ENCODE results near the gene ZNF382. TPM values are rescaled to one million over a fixed set of nuclear protein-coding genes. Genes with fewer than 3 reads are reported as not detected.
A peak's percentile ranks its signal among the peaks of the same experiment; 100 is the strongest.
"Not testable (repeated sequence)": the region's sequence is repeated elsewhere in the genome, so short reads cannot be mapped to it uniquely, and the experiment has no call there.

Gene ZNF382
- total RNA-seq, 4 donors from 2014 or later = 0.40 to 2.5 (median 2.0) TPM; not detected in 1

GRCh38 chr19:36579255-36579654, 25.9 kb upstream of the ZNF382 start:
- H3K4me3 ChIP-seq = no peak overlapping the region
- H3K4me1 ChIP-seq = peaks cover 0 to 6% (median 2%) of the 10 kb centered on the region in 4 donors
- H3K27me3 ChIP-seq = no peaks in the 10 kb centered on the region
- H3K9me3 ChIP-seq = peaks cover 27 to 51% of the 10 kb centered on the region in 2 donors
- in situ Hi-C loops (cut with MboI; ENCODE audit: low pct_ligation_motif_present in 1 of 4, low pct_unique_long_range_greater_than_20kb in 1 of 4, low sequenced_read_pairs in 3 of 4) (no loop called here), intact Hi-C loops (cut with DNase I; ENCODE audit: low total_unique reads) (no loop called here)
- peaks cover 0 to 68% (median 24%) of the 10 kb centered on the region in 4 donors for H3K36me3 ChIP-seq
- no peak overlapping the region for H3K27ac ChIP-seq
- no peak for DNase-seq
- no peak for TF ChIP-seq POLR2AphosphoS5 (IDR thresholded peaks at IDR 0.05)
- TF ChIP-seq EP300 (IDR thresholded peaks at IDR 0.05; ENCODE audit: low read depth) = no peak
- no peak for TF ChIP-seq POLR2A (IDR thresholded peaks at IDR 0.05)
- TF ChIP-seq, protein P1, sequence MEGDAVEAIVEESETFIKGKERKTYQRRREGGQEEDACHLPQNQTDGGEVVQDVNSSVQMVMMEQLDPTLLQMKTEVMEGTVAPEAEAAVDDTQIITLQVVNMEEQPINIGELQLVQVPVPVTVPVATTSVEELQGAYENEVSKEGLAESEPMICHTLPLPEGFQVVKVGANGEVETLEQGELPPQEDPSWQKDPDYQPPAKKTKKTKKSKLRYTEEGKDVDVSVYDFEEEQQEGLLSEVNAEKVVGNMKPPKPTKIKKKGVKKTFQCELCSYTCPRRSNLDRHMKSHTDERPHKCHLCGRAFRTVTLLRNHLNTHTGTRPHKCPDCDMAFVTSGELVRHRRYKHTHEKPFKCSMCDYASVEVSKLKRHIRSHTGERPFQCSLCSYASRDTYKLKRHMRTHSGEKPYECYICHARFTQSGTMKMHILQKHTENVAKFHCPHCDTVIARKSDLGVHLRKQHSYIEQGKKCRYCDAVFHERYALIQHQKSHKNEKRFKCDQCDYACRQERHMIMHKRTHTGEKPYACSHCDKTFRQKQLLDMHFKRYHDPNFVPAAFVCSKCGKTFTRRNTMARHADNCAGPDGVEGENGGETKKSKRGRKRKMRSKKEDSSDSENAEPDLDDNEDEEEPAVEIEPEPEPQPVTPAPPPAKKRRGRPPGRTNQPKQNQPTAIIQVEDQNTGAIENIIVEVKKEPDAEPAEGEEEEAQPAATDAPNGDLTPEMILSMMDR (IDR thresholded peaks at IDR 0.05) = no peak

DNA sequence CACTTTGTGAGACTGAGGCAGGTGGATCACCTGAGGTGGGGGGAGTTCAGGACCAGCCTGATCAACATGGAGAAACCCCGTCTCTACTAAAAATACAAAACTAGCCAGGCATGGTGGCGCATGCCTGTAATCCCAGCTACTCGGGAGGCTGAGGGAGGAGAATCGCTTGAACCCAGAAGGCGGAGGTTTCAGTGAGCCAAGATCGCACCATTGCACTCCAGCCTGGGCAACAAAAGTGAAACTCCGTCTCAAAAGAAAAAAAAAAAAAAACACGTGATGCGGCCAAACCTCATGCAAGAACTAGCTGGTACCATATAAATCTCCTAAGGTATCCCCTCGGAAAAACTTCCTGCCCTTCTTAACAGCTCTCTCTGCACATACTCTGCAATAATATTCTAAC, 2.4 kb upstream of the ZNF382 start:
- in situ Hi-C loops (cut with MboI; ENCODE audit: low pct_ligation_motif_present in 1 of 4, low pct_unique_long_range_greater_than_20kb in 1 of 4, low sequenced_read_pairs in 3 of 4); H3K4me3 ChIP-seq; H3K4me1 ChIP-seq; H3K36me3 ChIP-seq; H3K27me3 ChIP-seq; intact Hi-C loops (cut with DNase I; ENCODE audit: low total_unique reads); H3K27ac ChIP-seq; DNase-seq: not testable (repeated sequence)
- H3K9me3 ChIP-seq = peaks cover 0 to 14% of the 10 kb centered on the region in 2 donors
- 97 to 100% methylated on average over 3 to 10 of the region's 10 CpGs for WGBS, 2 donors (ENCODE audit: low coverage in 1 of 2)

- peak; percentile 38 for DNase-seq
- intact Hi-C loops (cut with DNase I; ENCODE audit: low total_unique reads) (no loop called here), in situ Hi-C loops (cut with MboI; ENCODE audit: low pct_ligation_motif_present in 1 of 4, low pct_unique_long_range_greater_than_20kb in 1 of 4, low sequenced_read_pairs in 3 of 4) (no loop called here)
- Histone ChIP-seq H3K4me3 (peak overlapping the region; percentile 43 to 58 (median 48)), H3K27ac (peak overlapping the region; percentile 77 to 80 (median 78)), H3K27me3 (no peaks in the 10 kb centered on the region), H3K4me1 (peaks cover 0 to 9% (median 3%) of the 10 kb centered on the region in 4 donors), H3K9me3 (peaks cover 0 to 9% of the 10 kb centered on the region in 2 donors), H3K36me3 (no peaks in the 10 kb centered on the region)
- WGBS, 2 donors (ENCODE audit: low coverage in 1 of 2) = 12% methylated on average over 21 of the region's 21 CpGs; no CpG with 5 or more reads in 1 of the 2 donors
- TF ChIP-seq, protein P1 (IDR thresholded peaks at IDR 0.05) = no peak
- TF ChIP-seq POLR2AphosphoS5 (IDR thresholded peaks at IDR 0.05) = no peak
- TF ChIP-seq POLR2A (IDR thresholded peaks at IDR 0.05) = no peak
- no peak for TF ChIP-seq EP300 (IDR thresholded peaks at IDR 0.05; ENCODE audit: low read depth)
These were observed 435 bp upstream of the ZNF382 start for GRCh38 chr19:36604656-36605100.

DNA sequence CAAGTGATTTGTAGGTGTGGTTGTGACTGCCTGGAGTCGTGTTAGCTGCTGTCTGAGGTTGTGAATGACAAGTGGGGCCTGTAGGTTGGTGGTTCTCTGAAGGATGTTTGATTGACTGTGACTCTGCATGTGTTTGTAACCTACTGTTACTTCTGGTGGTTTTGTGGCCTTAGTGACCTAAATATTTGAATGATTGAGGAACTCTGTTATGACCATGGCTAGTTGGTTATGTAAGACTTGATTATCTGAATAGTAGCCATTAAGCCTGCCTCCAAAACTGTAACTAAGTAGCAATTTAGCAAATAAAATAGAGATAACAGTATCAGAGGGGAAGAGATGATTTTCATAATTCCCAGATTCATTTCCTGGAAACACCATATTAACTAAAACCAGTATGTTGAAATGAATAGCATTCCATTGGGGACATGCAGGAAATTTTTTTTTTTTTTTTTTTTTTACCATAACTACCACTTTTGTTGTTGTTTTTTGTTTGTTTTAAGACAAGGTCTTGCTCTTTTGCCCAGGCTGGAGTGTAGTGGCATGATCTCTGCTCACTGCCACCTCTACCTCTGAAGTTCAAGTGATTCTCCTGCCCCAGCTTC, 865 bp downstream of the ZNF382 start:
- TF ChIP-seq EP300 (IDR thresholded peaks at IDR 0.05; ENCODE audit: low read depth) (no peak), POLR2AphosphoS5 (IDR thresholded peaks at IDR 0.05) (no peak), POLR2A (IDR thresholded peaks at IDR 0.05) (no peak)
- TF ChIP-seq, protein P1 (IDR thresholded peaks at IDR 0.05) = no peak
- DNase-seq = no peak
- peaks cover 0 to 9% (median 3%) of the 10 kb centered on the region in 4 donors for H3K4me1 ChIP-seq
- H3K27me3 ChIP-seq = no peaks in the 10 kb centered on the region
- peak overlapping the region in 3 of 4 donors; percentile 43 to 58 (median 52) for H3K4me3 ChIP-seq
- intact Hi-C loops (cut with DNase I; ENCODE audit: low total_unique reads) (no loop called here), in situ Hi-C loops (cut with MboI; ENCODE audit: low pct_ligation_motif_present in 1 of 4, low pct_unique_long_range_greater_than_20kb in 1 of 4, low sequenced_read_pairs in 3 of 4) (no loop called here)
- 7% methylated on average over 1 of the region's 1 CpG; no CpG with 5 or more reads in 1 of the 2 donors for WGBS, 2 donors (ENCODE audit: low coverage in 1 of 2)
- peaks cover 0 to 12% of the 10 kb centered on the region in 2 donors for H3K9me3 ChIP-seq
- peak overlapping the region; percentile 77 to 80 (median 78) for H3K27ac ChIP-seq
- H3K36me3 ChIP-seq = peaks cover 0 to 2% (median 0%) of the 10 kb centered on the region in 4 donors

Measured in transverse colon (tissue), 4 donors.